CD4-positive, alpha-beta T cell treated with Interleukin-4 for 1 hour (primary cell): Measurements from ENCODE around the gene ST3GAL3.
A peak's percentile ranks its signal among the peaks of the same experiment; 100 is the strongest.

ENCODE experiments used
- DNase-seq, 2 donors: peaks; one replicate each; pipeline ENCODE4 v3.0.0-alpha.2; 2020 to 2022

Gene ST3GAL3, protein sequence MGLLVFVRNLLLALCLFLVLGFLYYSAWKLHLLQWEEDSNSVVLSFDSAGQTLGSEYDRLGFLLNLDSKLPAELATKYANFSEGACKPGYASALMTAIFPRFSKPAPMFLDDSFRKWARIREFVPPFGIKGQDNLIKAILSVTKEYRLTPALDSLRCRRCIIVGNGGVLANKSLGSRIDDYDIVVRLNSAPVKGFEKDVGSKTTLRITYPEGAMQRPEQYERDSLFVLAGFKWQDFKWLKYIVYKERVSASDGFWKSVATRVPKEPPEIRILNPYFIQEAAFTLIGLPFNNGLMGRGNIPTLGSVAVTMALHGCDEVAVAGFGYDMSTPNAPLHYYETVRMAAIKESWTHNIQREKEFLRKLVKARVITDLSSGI

DNA sequence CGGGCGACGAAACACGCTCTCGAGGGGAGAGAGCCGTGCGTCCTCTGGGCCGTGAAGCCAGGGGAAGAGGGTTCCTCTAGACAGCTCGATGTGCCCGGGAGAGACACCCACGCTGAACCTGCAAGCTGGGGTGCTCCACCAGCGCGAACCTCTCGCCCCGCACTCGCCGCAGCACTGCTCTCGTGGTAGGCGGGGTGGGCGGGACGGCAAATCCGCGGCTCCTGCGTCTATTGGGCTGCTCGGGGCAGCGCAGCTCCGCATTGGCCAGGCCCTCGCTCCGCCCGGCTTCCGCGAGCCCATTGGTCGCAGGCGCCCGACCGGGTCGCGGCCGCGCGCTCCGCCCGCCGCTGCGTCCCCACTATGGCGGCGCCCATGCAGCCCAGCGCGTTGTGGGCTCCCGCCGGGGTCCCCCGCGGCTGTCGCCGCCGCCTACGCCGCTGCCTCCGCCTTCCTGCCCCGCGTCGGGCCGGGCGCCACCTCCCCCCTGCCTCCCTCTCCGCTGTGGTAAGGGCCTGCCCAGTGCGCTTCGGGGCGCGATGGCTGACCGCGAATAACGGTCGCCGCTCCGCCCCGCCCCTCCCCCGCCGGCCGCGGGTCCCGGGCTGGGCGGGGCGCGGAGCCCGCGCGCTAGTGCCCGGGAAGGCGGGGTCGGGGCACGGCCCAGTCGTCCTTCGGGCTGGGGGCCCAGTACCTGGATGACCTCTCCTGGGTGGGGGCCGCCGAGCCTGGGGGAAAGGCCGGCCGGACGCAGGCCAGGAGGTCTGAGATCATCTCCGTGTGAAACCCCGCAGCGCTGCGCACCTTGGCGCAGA lies at the start of gene ST3GAL3:
ST3GAL3 (plus strand) TSS at position 347 of the 812 bp plus-strand sequence. CDS start 28,727 bp downstream, outside the sequence.
- peak; percentile 89 for DNase-seq

DNA sequence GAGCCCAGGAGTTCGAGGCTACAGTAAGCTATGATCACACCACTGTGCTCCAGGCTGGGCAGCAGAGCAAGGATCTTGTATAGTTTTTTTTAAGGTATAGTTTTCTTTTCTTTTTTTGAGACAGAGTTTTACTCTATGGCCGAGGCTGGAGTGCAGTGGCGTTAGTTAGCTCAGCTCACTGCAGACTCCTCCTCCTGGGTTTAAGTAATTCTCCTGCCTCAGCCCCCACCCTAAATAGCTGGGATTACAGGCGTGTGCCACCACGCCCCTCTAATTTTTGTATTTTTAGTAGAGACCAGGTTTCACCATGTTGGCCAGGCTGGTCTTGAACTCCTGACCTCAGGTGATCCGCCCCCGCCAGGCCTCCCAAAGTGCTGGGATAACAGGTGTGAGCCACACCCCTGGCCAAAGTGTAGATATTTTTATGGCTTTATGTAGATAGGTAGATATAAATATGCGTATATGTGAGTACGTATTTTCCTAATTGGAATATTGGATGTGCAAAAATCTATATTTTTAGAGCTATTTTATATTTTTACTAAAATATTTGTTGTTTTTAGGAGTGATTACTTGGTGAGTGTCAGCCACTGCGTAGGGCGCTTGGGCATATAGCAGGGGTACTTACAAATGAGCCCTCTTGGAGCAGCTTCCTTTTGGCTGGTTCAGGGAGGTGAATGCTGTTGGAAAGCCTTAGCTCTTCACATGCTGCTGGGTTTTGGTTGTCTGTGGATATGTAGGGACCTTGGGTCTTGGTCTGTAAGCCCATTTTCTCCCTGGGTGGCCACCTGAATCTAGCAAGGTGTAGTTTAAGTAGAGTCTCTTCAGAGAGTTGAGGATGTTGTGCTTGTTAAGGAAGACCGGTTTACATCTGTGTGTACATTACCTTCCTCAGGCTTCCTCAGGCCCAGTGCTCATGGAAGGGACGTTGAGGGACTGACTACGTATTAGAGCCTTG lies 47.8 kb upstream of the ST3GAL3 start:
- DNase-seq = no peak

DNA sequence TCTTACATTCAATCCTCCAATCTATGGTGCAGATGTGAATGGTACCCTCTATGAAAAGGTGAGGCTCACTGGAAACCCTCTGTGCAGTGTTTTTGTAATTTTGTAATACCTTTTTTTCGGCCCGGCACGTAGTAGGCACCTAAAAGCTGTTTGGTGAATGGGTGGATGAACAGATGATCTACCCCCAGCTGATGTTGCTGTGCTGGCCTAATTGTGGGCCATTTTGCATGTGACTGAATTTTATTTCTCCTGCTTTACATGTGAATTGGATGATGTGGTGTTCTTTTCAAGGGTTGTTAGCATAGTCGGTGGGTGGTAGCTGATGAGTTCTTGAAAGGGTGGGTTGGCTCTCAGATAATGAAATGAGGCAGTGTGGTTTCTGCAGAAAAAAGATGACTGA lies 47.0 kb upstream of the ST3GAL3 start:
- DNase-seq = no peak

DNA sequence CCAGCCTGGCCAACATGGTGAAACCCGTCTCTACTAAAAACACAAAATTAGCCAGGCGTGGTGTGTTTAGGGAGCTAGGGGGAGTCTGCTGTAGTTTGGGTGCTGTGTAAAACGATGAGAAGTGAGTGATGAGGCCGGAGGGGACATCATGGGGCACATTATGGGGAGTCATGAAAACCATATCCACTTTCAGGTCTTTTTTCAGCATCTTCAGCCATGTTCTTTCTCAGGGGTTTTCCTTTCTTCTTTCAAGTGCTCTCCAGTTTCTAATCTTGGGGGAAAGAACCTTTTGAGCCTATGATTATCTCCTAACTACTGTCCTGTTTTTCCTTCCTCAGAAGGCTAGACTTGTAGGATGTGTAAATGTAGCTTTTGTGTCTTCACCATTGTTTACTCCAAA lies 43.0 kb upstream of the ST3GAL3 start:
- DNase-seq = no peak

- DNase-seq = no peak
Measured at GRCh38 chr1:43666608-43667007, 40.7 kb upstream of the ST3GAL3 start.

DNA sequence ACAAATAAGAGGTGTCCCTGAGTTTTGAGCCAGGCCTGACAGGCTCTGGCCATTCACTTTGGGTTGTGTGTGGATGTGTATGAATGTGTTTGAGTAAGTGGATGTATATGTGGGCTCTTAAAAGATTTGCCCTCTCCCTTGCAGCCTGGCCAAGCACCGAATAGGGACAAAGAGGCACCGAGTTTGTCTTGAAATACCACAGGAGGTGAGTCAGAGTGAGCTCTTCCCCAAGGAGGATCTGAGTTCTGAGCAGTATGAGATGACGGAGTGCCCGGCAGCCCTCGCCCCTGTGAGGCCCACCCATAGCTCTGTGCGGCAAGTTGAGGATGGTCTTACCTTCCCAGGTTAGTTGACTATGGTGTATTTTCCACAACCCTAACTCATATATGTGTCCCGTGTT lies 38.4 kb upstream of the ST3GAL3 start:
- no peak for DNase-seq

GRCh38 chr1:43669878-43670277 lies 37.5 kb upstream of the ST3GAL3 start:
- DNase-seq = no peak

DNA sequence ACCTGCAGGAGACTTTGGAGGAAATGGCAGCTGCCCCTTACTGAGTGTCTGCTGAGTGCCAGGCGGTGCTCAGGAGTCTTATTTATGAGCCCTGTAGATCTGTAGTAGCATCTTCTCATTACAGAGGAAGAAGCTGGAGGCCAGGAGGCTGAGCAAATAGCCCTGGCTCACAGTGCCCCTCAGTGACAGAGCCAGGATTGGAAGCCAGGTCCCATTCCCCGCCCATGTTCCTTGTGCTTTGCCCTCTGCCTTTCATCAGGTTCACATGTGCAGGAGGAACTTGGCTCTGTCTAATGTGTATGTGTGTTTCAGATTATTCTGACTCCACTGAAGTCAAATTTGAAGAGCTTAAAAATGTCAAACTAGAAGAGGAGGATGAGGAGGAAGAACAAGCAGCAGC lies 36.1 kb upstream of the ST3GAL3 start:
- no peak for DNase-seq

DNA sequence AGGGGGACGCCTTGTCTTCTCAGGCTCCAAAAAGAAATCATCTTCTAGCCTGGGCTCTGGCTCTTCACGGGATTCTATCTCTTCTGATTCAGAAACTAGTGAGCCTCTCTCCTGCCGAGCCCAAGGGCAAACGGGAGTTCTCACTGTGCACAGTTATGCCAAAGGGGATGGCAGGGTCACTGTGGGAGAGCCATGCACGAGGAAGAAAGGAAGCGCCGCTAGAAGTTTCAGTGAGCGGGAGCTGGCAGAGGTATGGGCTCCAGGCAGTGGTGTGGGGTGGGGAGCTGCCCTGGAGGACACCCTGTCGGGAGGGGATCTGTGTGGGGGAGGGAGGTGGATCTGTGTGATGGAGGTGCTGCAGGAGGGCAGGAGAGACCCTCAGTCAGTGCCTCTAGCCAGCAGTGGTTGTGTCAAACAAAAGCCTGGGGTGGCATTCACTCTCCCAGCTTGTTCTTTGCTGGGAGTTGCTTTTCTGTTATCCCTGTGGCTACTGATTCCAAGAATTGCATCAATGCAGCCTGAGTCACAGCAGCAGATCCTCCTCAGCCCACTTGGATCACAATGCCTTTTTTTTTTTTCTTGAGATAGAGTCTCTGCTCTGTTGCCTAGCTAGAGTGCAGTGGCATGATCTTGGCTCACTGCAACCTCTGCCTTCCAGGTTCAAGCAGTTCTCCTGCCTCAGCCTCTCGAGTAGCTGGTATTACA lies 35.6 kb upstream of the ST3GAL3 start:
- no peak for DNase-seq

DNA sequence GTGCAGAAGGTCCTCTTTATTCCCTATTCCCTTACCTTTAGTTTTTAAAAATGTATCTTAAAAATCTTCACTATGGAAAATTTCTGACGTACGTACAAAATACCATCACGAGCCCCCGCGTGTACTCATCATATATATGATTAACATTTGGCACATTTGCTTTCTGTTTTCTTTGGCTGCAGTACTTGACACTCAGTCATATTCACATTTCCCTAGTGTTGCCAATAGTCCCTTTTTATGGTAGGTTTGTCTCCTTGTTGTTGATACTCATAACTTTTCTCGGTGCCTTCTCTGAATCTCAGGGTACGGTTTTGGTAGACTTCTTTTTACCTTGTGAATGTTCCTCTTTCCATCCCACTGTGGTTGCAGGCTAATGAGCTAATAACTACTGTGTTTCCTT lies 34.1 kb upstream of the ST3GAL3 start:
- no peak for DNase-seq

DNA sequence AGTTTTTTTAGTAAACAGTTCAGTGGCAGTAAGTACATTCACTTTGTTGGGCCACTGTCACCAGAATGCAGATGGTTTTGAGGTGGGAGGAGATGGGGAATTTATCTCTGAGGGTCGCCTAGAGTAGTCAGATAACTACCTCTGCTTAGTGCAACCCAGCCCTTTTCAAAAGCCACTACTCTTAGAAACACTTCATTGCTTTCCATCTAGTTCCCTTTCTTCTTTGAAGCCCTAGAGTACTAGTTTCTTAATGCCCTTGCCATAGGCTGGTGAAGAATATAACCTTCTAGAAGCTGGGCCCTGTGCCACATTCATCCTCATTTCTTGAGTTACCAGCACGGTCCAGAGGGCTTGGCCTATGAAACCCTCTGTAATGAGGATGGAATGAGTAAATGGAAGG lies 28.4 kb upstream of the ST3GAL3 start:
- no peak for DNase-seq

DNA sequence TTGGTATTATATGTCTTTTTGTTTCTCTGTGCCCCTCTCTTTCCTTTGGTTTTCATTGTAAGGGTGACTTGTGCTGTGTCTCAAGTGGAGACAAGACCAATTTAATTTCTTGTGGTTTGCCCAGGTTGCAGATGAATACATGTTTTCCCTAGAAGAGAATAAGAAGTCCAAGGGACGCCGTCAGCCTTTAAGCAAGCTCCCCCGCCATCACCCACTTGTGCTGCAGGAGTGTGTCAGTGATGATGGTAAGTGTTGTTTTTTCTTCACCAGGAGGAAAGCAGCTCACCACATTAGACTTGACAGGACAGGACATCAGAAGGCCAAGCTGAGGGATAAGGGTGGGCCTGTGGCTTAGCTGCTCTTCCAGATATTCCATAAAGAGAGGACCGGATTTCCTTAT lies 23.8 kb upstream of the ST3GAL3 start:
- DNase-seq = no peak

GRCh38 chr1:43686801-43687200 lies 20.5 kb upstream of the ST3GAL3 start:
- DNase-seq = no peak

- DNase-seq = no peak
Measured at GRCh38 chr1:43687301-43688108, 19.8 kb upstream of the ST3GAL3 start.

DNA sequence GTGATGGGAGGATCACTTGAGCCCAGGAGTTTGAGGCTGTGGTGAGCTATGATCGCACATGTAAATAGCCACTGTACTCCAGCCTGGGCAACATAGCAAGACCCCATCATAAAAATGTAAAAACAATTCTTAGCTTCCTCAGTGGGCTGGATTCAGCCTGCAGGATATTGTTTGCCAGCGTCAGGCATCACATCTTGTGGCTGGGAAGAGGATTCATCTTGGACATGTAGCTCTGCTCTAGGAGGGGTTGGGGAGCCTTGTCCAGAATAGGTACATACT lies 19.3 kb upstream of the ST3GAL3 start:
- DNase-seq = no peak

DNA sequence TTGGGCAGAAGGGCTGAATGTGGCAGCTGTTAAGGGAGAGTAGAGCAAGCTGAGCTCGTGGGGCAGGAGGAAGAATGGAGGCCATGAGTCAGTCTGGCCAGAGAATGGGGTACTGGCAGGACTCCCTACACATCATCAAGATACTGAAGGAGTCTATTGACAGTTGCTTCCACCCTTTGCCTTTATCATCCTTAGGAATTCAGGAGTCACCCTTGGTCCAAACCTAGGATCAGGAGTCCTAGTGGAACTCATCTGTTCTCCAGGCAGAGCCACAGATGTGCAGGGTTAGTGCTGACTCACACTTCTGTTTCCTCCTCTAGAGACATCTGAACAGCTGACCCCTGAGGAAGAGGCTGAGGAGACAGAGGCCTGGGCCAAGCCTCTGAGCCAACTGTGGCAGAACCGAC lies 18.7 kb upstream of the ST3GAL3 start:
- DNase-seq = no peak

DNA sequence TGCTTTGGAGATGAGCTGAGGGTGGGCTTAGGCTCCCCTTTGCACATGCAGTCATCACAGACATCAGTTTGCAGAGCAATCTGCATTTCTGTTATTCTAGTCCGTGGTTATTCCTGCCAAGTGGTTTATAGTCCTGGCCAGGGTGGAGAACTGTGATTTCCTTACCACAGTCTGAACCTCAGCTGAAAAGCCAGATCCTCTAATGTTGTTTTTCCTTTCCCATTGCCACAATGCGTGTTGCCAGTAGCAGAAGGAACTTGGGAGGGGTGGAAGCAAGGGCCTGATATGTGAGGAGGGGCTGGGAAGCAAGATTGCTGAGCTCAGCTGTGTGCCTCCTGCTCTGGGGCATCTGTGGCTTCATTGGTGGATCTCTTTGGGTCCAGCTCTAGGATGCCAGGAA lies 18.0 kb upstream of the ST3GAL3 start:
- DNase-seq = no peak

- no peak for DNase-seq
Measured at GRCh38 chr1:43691871-43692815, 15.2 kb upstream of the ST3GAL3 start.

DNA sequence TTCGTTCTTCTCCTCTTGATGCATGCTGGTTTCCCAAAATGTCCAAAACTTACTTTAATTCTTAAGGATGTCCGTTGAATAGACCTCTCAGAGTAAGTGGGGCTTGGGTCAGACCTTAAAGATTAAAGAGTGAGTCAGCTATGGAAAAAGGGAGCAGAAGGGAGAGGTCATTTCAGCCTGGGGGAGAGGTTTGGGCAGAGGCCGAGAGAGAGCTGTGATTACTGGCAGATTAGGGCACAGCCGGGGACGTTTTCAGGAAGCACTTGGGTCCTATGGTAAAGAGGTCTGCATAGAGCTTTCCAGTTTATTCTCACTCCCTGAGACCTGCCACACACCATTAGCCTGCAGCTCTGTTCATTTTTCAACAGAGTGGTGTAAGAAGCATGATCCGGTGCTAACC lies 14.0 kb upstream of the ST3GAL3 start:
- no peak for DNase-seq

- DNase-seq = no peak
Measured at GRCh38 chr1:43699281-43699680, 8.1 kb upstream of the ST3GAL3 start.

DNA sequence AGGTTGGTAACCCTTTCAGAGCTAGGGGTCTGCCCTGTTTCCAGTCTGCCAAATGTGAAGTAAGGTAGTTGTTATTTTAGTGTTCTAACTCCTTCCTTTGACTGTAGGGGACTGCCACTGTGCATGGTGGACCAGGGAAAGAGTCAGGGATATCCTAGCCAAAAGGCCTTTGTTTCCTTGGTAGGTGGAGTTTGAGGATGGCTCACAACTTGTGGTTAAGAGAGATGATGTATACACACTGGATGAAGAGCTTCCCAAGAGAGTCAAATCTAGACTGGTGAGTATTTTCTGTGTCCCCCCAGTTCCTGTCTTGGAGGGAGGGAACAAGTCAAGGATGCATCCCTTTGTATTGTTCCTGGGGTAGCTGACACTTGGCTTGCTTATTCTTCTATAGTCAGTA lies 3.5 kb upstream of the ST3GAL3 start:
- no peak for DNase-seq
